GM12865 (cell line): ENCODE results near the gene SLC26A11.

Experiments
- DNase-seq: peaks from one replicate; pipeline ENCODE4 v3.0.0; 2010; ENCODE audit warnings: low read depth
- H3K4me3 ChIP-seq: 2 replicates; pipeline ENCODE4 v1.5.1; 2011; ENCODE audit warnings: mild to moderate bottlenecking, low read depth, low read length, control low read depth
- TF ChIP-seq, protein P1 (sequence below): IDR thresholded peaks from 2 replicates; pipeline ENCODE4 v1.5.1; 2011; ENCODE audit warnings: low read length, control low read depth, low read depth, inconsistent platforms; ENCODE audit not compliant: insufficient read depth; ENCODE audit errors: missing control alignments

SLC26A11 gene

DNA sequence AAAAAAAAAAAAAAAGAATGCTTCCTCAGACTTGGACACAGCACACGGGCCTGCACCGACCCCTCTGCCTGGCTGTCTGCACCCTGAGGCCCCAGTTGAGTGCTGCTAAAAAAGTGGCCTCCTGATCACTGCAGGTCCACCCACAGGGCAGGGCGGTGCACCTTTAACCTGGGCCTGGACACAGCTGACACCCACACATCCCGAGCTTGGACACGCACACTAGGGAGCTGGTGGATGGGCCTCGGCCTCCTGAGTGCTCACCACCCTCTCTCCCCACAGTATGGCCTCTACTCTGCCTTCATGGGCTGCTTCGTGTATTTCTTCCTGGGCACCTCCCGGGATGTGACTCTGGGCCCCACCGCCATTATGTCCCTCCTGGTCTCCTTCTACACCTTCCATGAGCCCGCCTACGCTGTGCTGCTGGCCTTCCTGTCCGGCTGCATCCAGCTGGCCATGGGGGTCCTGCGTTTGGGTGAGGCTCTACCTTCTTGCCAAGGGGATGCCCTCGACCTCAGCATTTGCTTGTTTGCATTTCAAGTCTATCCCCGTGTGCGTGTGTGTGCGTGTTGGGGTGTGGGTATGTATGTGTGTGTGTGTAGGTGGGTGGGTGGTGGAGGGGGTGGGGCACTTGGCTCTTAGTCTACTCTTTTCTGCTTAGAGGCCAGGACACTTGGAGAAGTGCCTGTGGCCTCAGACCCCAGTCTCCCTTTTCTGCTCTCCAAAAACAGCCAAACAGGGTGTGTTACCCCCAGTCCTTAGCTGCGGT lies 2.3 kb downstream of the SLC26A11 start:
- no peak for DNase-seq
- no peak overlapping the region for H3K4me3 ChIP-seq
- TF ChIP-seq, protein P1, sequence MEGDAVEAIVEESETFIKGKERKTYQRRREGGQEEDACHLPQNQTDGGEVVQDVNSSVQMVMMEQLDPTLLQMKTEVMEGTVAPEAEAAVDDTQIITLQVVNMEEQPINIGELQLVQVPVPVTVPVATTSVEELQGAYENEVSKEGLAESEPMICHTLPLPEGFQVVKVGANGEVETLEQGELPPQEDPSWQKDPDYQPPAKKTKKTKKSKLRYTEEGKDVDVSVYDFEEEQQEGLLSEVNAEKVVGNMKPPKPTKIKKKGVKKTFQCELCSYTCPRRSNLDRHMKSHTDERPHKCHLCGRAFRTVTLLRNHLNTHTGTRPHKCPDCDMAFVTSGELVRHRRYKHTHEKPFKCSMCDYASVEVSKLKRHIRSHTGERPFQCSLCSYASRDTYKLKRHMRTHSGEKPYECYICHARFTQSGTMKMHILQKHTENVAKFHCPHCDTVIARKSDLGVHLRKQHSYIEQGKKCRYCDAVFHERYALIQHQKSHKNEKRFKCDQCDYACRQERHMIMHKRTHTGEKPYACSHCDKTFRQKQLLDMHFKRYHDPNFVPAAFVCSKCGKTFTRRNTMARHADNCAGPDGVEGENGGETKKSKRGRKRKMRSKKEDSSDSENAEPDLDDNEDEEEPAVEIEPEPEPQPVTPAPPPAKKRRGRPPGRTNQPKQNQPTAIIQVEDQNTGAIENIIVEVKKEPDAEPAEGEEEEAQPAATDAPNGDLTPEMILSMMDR, result no peak

DNA sequence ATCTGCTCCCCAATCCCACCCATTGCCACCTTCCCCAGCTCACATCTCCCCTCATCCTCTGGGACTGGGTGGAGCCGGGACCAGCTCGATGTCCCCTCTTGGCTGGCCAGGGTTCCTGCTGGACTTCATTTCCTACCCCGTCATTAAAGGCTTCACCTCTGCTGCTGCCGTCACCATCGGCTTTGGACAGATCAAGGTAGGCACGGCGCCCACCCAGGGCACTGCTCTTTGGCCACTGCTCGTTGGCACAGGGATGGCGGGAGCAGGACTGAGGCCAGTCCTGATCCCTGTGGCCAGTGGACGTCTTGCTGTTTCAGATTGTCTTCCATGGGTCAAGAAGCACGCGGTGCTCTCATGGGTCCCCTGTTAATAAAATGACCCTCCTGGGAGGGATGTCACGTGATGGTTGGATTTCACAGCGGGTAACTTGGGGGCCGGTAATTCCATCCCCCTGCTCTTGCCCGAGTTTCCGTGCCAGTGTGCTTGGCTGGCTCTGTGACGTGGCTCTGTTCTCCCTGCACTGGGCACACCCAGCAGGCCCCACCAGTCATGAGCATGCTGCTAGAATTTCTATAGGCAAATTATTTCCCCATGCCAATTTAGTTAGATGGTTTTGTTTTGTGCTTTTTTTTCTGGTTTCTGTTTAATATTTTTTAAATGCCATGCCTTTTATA lies 3.1 kb downstream of the SLC26A11 start:
- no peak for DNase-seq
- TF ChIP-seq, protein P1, result no peak
- no peak overlapping the region for H3K4me3 ChIP-seq

DNA sequence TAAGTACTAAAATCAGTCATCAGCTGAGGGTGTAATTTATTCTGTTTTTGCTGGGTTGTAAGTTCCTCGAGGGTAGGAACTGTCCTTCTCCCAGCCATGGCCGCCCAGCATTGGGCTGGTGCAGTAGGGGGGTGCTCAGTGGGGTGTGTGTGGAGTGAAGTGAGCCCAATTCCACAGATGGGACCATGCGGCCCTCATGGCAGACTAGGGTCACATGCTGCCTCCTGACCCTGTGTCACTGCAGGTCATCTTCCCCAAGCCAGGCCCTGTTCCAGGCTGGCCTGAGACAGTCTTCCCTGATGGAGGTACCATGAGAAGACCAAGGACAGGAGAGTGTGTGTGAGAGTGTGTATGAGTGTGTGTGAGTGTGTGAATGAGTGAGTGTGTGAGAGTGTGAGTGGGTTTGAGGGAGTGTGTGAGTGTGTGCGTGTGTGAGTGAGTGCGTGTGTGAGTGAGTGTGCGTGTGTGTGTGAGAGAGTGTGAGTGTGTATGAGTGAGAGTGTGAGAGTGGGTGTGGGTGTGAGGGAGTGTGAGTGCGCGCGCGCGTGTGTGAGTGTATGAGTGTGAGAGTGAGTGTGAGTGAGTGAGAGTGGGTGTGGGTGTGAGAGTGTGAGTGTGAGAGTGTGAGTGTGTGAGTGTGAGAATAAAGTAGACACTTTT lies 3.7 kb downstream of the SLC26A11 start:
- TF ChIP-seq, protein P1, result no peak

DNA sequence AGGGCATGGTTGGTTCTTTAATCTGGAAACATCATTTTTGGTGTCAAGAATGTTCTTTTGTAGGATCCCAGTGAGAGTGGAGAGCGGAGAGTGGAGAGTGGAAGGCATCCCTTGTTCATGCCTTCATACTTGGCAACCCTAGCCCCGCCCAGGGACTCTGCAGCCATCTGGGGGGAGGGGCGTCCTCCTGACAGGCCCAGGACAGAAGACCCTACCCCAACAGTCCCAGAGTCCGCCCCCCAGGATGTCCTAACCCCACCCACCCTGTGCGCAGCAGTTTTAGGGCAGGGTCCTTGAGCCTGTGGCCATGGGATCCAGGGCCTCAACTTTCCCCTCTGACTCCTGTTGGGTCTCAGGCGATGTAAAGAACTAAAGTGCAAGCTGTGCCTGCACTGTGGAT lies 4.5 kb downstream of the SLC26A11 start:
- DNase-seq, result no peak
- TF ChIP-seq, protein P1, result no peak
- H3K4me3 ChIP-seq, result no peak overlapping the region

More for the DNA sequence above, 3.7 kb downstream of the SLC26A11 start:
- no peak overlapping the region for H3K4me3 ChIP-seq
- no peak for DNase-seq

DNA sequence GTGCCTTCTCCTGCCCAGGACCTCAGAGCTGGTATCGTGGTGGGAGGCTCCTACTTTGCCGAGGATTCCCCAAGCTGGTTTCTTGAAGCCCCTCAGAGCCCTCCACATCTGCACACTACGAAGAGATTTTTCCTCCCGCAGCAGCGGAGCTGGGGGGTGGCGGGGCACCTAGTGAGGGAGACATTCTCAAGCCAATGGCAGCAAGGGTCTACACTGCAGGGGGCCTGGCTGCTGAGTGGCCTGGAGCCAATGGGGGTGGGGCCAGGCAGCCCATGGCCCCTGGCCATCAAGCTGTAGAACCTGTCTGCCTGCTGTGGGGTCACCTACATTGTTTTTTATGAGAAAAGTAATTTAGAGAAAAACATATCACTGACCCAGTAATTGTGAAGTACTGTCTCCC lies 5.0 kb downstream of the SLC26A11 start:
- no peak for DNase-seq
- H3K4me3 ChIP-seq, result no peak overlapping the region
- TF ChIP-seq, protein P1, result no peak

DNA sequence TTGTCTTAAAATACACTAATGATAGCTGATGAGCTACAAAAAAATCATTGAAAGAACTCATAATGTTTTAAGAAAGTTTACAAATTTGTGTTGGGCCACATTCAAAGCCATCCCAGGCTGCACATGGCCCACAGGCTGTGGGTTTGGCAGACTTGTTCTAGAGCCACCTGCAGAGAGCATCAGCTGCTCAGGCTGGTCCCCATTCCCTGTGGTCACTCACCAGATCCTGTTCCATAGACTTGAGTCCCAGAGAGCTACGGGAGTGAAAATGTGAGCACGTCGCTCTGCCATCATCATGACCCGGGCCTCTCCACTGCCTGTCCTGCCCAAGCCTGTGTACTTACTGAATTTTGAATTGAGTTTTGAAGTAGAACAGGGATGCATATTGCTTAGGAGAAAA lies 6.9 kb downstream of the SLC26A11 start:
- no peak for DNase-seq
- no peak overlapping the region for H3K4me3 ChIP-seq
- TF ChIP-seq, protein P1, result no peak
